GM23248 (cell line): Measurements from ENCODE around the gene RIPOR3. TPM values are rescaled to one million over a fixed set of nuclear protein-coding genes. Genes with fewer than 3 reads are reported as not detected.

Experiments
- DNase-seq: peaks from one replicate; pipeline ENCODE4 v3.0.0-alpha.2; 2015
- H2AFZ ChIP-seq: fragments of 200-600 bp; sonication (generic); 2 replicates; pipeline ENCODE4 v1.6.1; 2016; ENCODE audit warnings: antibody characterized with exemption
- H3F3A ChIP-seq: fragments of 200-600 bp; sonication (generic); 2 replicates; pipeline ENCODE4 v1.6.1; 2016; ENCODE audit warnings: mild to moderate bottlenecking, antibody characterized with exemption, mixed run types; ENCODE audit not compliant: insufficient read depth
- H3K27ac ChIP-seq: fragments of 200-600 bp; sonication (generic); 2 replicates; pipeline ENCODE4 v1.5.1; 2016; ENCODE audit warnings: mild to moderate bottlenecking
- H3K27me3 ChIP-seq: fragments of 200-600 bp; sonication (generic); replicated peaks from 2 replicates; pipeline ENCODE4 v1.6.1; 2016; ENCODE audit warnings: mild to moderate bottlenecking; ENCODE audit not compliant: insufficient read depth
- H3K36me3 ChIP-seq: fragments of 200-600 bp; sonication (generic); 2 replicates; pipeline ENCODE4 v1.6.1; 2016; ENCODE audit warnings: low read depth, mild to moderate bottlenecking
- H3K4me1 ChIP-seq: fragments of 200-600 bp; sonication (generic); 2 replicates; pipeline ENCODE4 v1.6.1; 2016; ENCODE audit warnings: mild to moderate bottlenecking; ENCODE audit not compliant: insufficient read depth
- H3K4me2 ChIP-seq: fragments of 200-600 bp; sonication (generic); one replicate; pipeline ENCODE4 v1.6.1; 2016; ENCODE audit warnings: mild to moderate bottlenecking; ENCODE audit not compliant: unreplicated experiment
- H3K4me3 ChIP-seq: fragments of 200-600 bp; sonication (generic); 2 replicates; pipeline ENCODE4 v1.5.1; 2016; ENCODE audit warnings: mild to moderate bottlenecking
- H3K79me2 ChIP-seq: fragments of 200-600 bp; sonication (generic); 2 replicates; pipeline ENCODE4 v1.6.1; 2016; ENCODE audit warnings: mild to moderate bottlenecking; ENCODE audit not compliant: insufficient read depth
- H3K9ac ChIP-seq: fragments of 200-600 bp; sonication (generic); 2 replicates; pipeline ENCODE4 v1.6.1; 2016; ENCODE audit warnings: mild to moderate bottlenecking
- H3K9me2 ChIP-seq: fragments of 200-600 bp; sonication (generic); 2 replicates; pipeline ENCODE4 v1.6.1; 2016; ENCODE audit warnings: mixed run types, mild to moderate bottlenecking, moderate library complexity; ENCODE audit not compliant: insufficient read depth
- H3K9me3 ChIP-seq: fragments of 200-600 bp; sonication (generic); one replicate; pipeline ENCODE4 v1.6.1; 2017; ENCODE audit warnings: low read depth
- H4K20me1 ChIP-seq: fragments of 200-600 bp; sonication (generic); 2 replicates; pipeline ENCODE4 v1.6.0; 2016; ENCODE audit not compliant: insufficient read depth
- EZH2 ChIP-seq: fragments of 200-600 bp; sonication (generic); IDR thresholded peaks from 2 replicates; pipeline ENCODE4 v1.6.1; 2018; ENCODE audit warnings: antibody characterized with exemption, mild to moderate bottlenecking; ENCODE audit not compliant: insufficient read depth, poor library complexity, severe bottlenecking
- EZH2phosphoT487 ChIP-seq: fragments of 200-600 bp; sonication (generic); IDR thresholded peaks from 2 replicates; pipeline ENCODE4 v1.6.1; 2018; ENCODE audit warnings: antibody characterized with exemption, moderate library complexity, mild to moderate bottlenecking, low read depth; ENCODE audit not compliant: insufficient read depth
- WGBS, 2 experiments: methylation state at CpG; one replicate each; pipeline ENCODE4 v1.1.6; 2015 to 2017; ENCODE audit warnings: low lambda C conversion rate in 2 of 2, low coverage in 1 of 2; ENCODE audit errors: missing lambda C conversion rate in 2 of 2; 5-methylcytosine and 5-hydroxymethylcytosine counted together
- in situ Hi-C: fragments of 300-500 bp; cut with MboI; formaldehyde crosslinking; loops from 2 replicates; pipeline ENCODE4 v1.15.0; 2020
- polyA plus RNA-seq: library from polyadenylated mRNA; unstranded; fragments of >200 nt; fragmentation: Nextera tagmentation; extraction: Ambion mirVana; gene quantifications from 2 replicates; pipeline ENCODE4 v1.2.1, GENCODE V29; 2016
- total RNA-seq: library from RNA; depleted of rRNA; stranded (reverse); fragments of >200 nt; shearing (Covaris generic); gene quantifications from 2 replicates; pipeline ENCODE4 v1.2.3, GENCODE V29; 2014

The RIPOR3 gene
- total and polyA plus RNA-seq, 2 experiments from 2014 or later: 0.49 TPM; not detected in 1

- H3K36me3 ChIP-seq: peaks cover 36% of the 10 kb centered on the region
- no peak for DNase-seq
Observed at GRCh38 chr20:50582092-50582491, 109.2 kb downstream of the RIPOR3 start.

GRCh38 chr20:50580842-50581544 lies 110.3 kb downstream of the RIPOR3 start:
- no peak overlapping the region for H2AFZ ChIP-seq
- no peak overlapping the region for H3K27ac ChIP-seq
- H3K36me3 ChIP-seq: peaks cover 36% of the 10 kb centered on the region
- no peak overlapping the region for H3K4me3 ChIP-seq
- in situ Hi-C loops: no loop called here
- no peaks in the 10 kb centered on the region for H4K20me1 ChIP-seq
- H3K9ac ChIP-seq: no peak overlapping the region
- DNase-seq: peak; percentile 42
- H3F3A ChIP-seq: peaks cover 4% of the 10 kb centered on the region; the same call in 1 of the 2 replicates
- H3K4me1 ChIP-seq: no peaks in the 10 kb centered on the region
- H3K79me2 ChIP-seq: peaks cover 50% of the 10 kb centered on the region
- TF ChIP-seq EZH2: no peak
- no peak for TF ChIP-seq EZH2phosphoT487
- H3K9me2 ChIP-seq: no peaks in the 10 kb centered on the region
- no peaks in the 10 kb centered on the region for H3K9me3 ChIP-seq
- no peak overlapping the region for H3K4me2 ChIP-seq
- WGBS, 2 experiments: 65 to 68% methylated on average over 21 of the region's 21 CpGs
- no peaks in the 10 kb centered on the region for H3K27me3 ChIP-seq

More at GRCh38 chr20:50582092-50582491, 109.2 kb downstream of the RIPOR3 start:
- no peak overlapping the region for H3K9ac ChIP-seq
- no peak overlapping the region for H3K4me2 ChIP-seq
- no peak overlapping the region for H3K4me3 ChIP-seq
- H4K20me1 ChIP-seq: no peaks in the 10 kb centered on the region
- H3K27ac ChIP-seq: no peak overlapping the region
- 65 to 70% methylated on average over 6 of the region's 6 CpGs for WGBS, 2 experiments
- no peak overlapping the region for H2AFZ ChIP-seq
- no peak for TF ChIP-seq EZH2
- no peak for TF ChIP-seq EZH2phosphoT487
- H3K4me1 ChIP-seq: no peaks in the 10 kb centered on the region
- peaks cover 39% of the 10 kb centered on the region for H3K79me2 ChIP-seq
- H3K27me3 ChIP-seq: no peaks in the 10 kb centered on the region
- peaks cover 4% of the 10 kb centered on the region; the same call in 1 of the 2 replicates for H3F3A ChIP-seq
- no peaks in the 10 kb centered on the region for H3K9me3 ChIP-seq
- H3K9me2 ChIP-seq: no peaks in the 10 kb centered on the region
- in situ Hi-C loops: no loop called here

- no peak overlapping the region for H3K4me3 ChIP-seq
Observed at GRCh38 chr20:50580016-50580747, 111.2 kb downstream of the RIPOR3 start.

DNA sequence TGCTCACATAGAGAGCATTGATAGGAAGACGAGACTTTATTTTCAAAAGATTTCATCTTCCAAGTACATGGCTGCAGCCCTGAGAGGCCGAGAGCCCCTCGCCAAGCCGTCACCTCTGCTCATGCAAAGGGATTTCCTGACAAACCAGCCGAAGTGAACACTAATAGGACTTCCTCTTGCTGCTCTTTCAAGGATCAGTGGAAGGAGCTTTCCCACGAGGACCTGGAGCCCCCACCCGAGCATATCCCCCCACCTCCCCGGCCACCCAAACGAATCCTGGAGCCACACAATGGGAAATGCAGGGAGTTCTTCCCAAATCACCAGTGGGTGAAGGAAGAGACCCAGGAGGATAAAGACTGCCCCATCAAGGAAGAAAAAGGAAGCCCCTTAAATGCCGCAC lies 111.8 kb downstream of the RIPOR3 start:
- Histone ChIP-seq H3K27ac (no peak overlapping the region), H3K4me3 (no peak overlapping the region), H3K9me2 (no peaks in the 10 kb centered on the region), H3K36me3 (peaks cover 36% of the 10 kb centered on the region), H3F3A (no peaks in the 10 kb centered on the region), H3K4me1 (no peaks in the 10 kb centered on the region), H2AFZ (no peak overlapping the region), H3K4me2 (no peak overlapping the region), H3K27me3 (no peaks in the 10 kb centered on the region), H4K20me1 (no peaks in the 10 kb centered on the region), H3K9me3 (no peaks in the 10 kb centered on the region), H3K9ac (no peak overlapping the region), H3K79me2 (peaks cover 63% of the 10 kb centered on the region)
- WGBS, 2 experiments: 76 to 77% methylated on average over 10 of the region's 10 CpGs
- in situ Hi-C loops: loop anchor here (5.0 to 10.0 kb wide), 2 partner anchors 95 to 392 kb away; no protein-coding TSS in a partner anchor
- no peak for TF ChIP-seq EZH2phosphoT487
- no peak for TF ChIP-seq EZH2
- DNase-seq: no peak

More at GRCh38 chr20:50580016-50580747, 111.2 kb downstream of the RIPOR3 start:
- Histone ChIP-seq H3K9me3 (no peaks in the 10 kb centered on the region), H3K9me2 (no peaks in the 10 kb centered on the region), H3K27me3 (no peaks in the 10 kb centered on the region), H4K20me1 (no peaks in the 10 kb centered on the region), H3K9ac (no peak overlapping the region), H3K4me1 (no peaks in the 10 kb centered on the region), H3K4me2 (no peak overlapping the region), H3K79me2 (peaks cover 57% of the 10 kb centered on the region), H3K27ac (no peak overlapping the region), H2AFZ (no peak overlapping the region), H3K36me3 (peaks cover 36% of the 10 kb centered on the region), H3F3A (peaks cover 4% of the 10 kb centered on the region; the same call in 1 of the 2 replicates)
- in situ Hi-C loops: no loop called here
- TF ChIP-seq EZH2phosphoT487: no peak
- TF ChIP-seq EZH2: no peak
- peak; percentile 69 for DNase-seq
- WGBS, 2 experiments: 52 to 53% methylated on average over 17 of the region's 17 CpGs
